Measurements from ENCODE around the gene TCP1. TPM values are rescaled to one million over a fixed set of nuclear protein-coding genes. Genes with fewer than 3 reads are reported as not detected.

The TCP1 gene
- total RNA-seq = 222 and 276 TPM in 2 replicates

GRCh38 chr6:159789377-159790148, at the start of gene TCP1:
Gene TCP1, minus strand, starts transcription at chr6:159789602. Its CDS starts 134 bp downstream, at chr6:159789468.

DNA sequence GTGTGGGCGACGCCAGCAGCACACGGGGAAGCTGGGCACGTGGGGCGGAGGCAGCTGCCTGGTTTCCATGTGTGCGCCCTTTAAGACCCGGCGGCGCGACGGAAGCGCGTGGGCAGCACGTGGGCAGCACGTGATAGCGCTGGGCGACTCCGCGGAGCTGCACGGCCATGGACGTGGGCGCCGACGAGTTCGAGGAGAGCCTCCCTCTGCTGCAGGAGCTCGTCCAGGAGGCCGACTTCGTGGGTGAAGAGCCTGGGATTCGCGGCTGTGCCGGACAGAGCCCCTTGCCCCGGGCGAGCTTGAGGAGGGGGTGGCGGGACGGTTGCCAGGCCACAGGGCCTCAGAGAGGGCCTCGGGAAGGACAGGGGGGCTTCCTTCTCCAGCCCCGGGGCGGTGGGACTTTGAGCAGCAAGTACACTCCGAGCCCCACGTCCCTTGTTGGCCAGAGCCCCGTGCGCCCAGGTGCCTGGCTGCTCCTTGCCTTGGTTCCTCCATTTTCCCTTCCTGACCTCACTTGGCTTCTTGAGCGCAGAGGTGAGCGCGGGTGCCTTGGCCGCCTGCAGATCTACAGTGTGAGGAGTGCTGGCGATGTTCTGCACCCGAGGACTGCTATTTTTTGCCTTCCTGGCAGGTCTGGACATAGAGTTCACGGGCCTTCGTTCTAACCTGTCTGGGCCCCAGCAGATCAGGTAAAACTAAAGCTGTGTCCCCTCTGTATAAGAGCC, 10.9 kb upstream of the TCP1 start, which contains the start of gene PNLDC1:
TSS of gene PNLDC1 (plus strand) at position 136 of the 725 bp plus-strand sequence. CDS start at position 168, 32 bp downstream.

DNA sequence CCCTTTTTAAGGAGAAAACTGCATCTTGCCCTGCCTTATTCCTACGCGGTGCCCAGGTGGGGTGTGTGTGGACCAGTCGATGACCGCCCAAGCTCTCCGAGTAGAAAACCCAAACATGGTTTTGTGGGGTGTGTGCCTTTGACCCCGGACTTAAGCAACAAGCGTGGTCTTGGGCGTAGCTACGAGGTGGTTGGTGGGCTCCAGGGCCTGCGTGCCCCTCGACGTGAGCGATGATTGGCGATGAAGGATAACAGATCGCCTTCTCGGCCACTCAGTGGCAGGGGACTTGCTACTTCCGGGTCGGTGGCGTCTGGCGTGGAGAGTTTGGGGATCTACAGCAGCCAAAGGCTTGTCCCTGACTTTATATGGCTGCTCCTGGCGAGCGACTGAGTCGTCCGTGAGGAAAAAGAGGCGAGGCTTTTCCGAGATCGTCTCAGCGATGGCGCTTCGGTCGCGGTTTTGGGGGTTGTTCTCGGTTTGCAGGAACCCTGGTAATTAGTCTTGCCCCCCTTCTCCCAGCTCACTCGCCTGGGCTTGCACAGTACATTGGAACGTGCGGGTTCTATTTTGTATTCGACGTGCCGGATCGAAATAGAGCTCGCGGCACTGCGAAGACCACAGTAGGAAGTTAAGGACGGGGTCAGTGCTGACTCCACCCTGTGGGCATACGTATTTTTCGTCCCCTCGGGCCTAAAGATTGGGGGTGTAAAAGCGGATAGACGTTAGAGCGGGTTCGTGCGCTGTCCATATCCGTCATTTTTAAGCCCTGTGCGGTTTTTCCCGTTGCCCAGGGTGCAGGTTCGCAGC, 950 bp upstream of the TCP1 start, which contains the start of gene MRPL18:
TSS of gene MRPL18 (plus strand) at position 319 of the 807 bp plus-strand sequence. CDS start at position 440, 121 bp downstream.

DNA sequence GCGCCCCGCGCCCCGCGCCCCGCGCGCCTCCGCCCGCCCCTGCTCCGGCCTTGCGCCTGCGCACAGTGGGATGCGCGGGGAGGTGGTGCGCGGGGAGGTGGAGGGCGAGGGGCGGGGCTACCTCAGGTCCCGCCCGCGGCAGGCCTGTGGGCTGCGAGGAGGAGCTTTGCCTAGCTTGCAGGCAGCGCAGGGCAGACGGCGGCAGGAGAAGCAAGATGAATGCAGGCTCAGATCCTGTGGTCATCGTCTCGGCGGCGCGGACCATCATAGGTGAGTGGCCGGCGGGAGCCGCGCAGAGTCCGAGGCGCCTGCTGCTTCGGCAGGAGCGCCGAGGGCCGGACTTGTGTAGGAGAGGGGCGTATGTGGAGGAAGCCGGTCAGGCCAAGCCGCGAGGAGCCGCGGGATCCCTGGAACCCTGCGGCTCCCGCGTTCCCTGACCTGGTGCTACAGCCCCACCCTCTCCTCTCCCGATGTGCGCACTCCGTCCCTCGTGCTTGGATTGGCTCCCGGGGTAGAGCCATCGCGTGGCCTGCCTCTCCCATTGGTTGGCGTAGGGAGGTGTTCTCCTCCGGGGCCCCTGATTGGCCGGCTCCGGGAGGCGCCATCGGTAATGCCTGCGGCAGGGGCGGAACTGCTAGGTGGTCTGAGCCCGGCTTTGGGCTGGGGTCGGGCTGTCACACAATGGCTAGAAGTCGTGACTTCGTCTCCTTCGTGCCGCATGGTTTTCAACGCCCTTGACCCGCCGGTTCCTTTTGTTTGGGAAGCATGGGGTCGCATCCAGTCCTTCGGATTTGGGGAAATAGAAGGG, 27.3 kb downstream of the TCP1 start, which contains the start of gene ACAT2:
TSS of gene ACAT2 (plus strand) at position 173 of the 808 bp plus-strand sequence. CDS start at position 216, 43 bp downstream.

Other genes starting within 250 kb of the TCP1 start
- 59.7 and 767 TPM in 2 replicates for gene SOD2, start 96.4 kb downstream of the TCP1 start, total RNA-seq
- gene WTAP, start 62.1 kb downstream of the TCP1 start, total RNA-seq = 87.0 and 94.0 TPM in 2 replicates
- gene ACAT2, start 27.6 kb downstream of the TCP1 start, total RNA-seq = 29.2 and 87.5 TPM in 2 replicates
- gene MRPL18, start 865 bp upstream of the TCP1 start, total RNA-seq = 80.1 and 80.2 TPM in 2 replicates
- gene PNLDC1, start 10.7 kb upstream of the TCP1 start, total RNA-seq = under 0.01 and 0.21 TPM in 2 replicates
- under 0.01 TPM in 1 of 2 replicates, not detected in the other for gene MAS1, start 101.4 kb upstream of the TCP1 start, total RNA-seq
- gene IGF2R, start 179.5 kb upstream of the TCP1 start, total RNA-seq = 107 and 118 TPM in 2 replicates

All from tracheal epithelial cell (primary cell).